ENCODE data around the gene TTLL9.

TTLL9 gene

DNA sequence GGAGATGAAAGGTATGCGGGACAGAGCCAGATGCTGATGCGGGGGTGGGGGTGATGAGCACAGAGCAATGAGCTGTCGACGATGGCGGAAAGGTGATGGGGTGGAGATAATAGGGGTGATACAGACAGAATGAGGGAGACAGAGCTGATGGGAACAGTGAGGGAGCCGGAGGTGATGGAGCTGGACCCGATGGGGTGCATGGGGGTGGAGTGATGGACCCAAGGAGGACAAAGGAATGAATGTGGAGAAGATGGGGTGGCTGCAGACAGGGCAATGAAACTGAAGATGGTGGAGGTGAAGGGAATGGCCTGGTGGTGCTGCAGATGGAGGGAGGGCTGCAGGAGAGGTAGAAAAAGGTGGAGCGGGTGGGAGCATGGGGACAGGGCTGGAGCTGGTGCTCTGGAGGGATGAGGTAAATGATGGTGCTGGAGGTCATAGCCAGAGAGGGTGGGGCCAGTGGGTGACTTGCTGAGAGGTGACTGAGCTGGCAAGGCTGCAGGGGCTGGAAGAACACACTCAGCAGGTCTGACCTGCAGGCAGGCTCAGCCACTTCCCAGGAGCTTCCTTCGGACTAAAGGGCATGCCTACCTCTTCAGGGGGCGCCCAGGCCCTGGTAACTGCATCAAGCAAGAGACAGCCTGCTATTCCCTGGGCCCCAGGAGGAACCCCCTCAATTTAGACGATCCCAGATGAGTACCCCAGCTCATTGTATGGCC, 19.0 kb upstream of the TTLL9 start:
- no CpG with 5 or more reads among the region's 11 CpGs for WGBS (ENCODE audit: extremely low coverage, insufficient coverage, insufficient read length)
- H2BK12ac ChIP-seq (ENCODE audit: low read length): no peak overlapping the region
- H3K27me3 ChIP-seq (ENCODE audit: insufficient read depth, low read length): peaks cover 2% of the 10 kb centered on the region
- no peak overlapping the region for H4K8ac ChIP-seq (ENCODE audit: low read depth, low read length)
- no peak overlapping the region for H2AFZ ChIP-seq (ENCODE audit: insufficient read depth, low read length, poor library complexity)
- no peak overlapping the region for H2BK120ac ChIP-seq (ENCODE audit: insufficient read depth, low read length, poor library complexity)
- H3K9ac ChIP-seq (ENCODE audit: low read length): no peak overlapping the region
- H3K79me2 ChIP-seq (ENCODE audit: control insufficient read depth, insufficient read depth, low read length, poor library complexity): no peaks in the 10 kb centered on the region
- H3K36me3 ChIP-seq (ENCODE audit: control insufficient read depth in 1 of 2, insufficient read depth in 2 of 2, low read length in 2 of 2): no peaks in the 10 kb centered on the region
- no peak overlapping the region for H3K4me2 ChIP-seq (ENCODE audit: low read length)
- H2BK5ac ChIP-seq (ENCODE audit: low read depth, low read length, poor library complexity): no peak overlapping the region
- no peak overlapping the region for H3K14ac ChIP-seq (ENCODE audit: low read length)
- H4K91ac ChIP-seq (ENCODE audit: low read depth, low read length): no peak overlapping the region
- H2AK5ac ChIP-seq (ENCODE audit: low read length): no peak overlapping the region
- peak in 1 of 2 donors; percentile 33 for DNase-seq
- H3K4ac ChIP-seq (ENCODE audit: low read depth, low read length): no peak overlapping the region
- H3K23ac ChIP-seq (ENCODE audit: low read length): no peak overlapping the region
- no peaks in the 10 kb centered on the region for H3K4me1 ChIP-seq (ENCODE audit: control insufficient read depth in 1 of 2, insufficient read depth in 2 of 2, low read length in 2 of 2)
- H3K27ac ChIP-seq (ENCODE audit: low read depth, low read length): no peak overlapping the region
- H4K12ac ChIP-seq (ENCODE audit: low read depth, low read length): no peak overlapping the region
- H3K79me1 ChIP-seq (ENCODE audit: low read length): no peaks in the 10 kb centered on the region
- H3K4me3 ChIP-seq (ENCODE audit: low read depth, low read length): no peak overlapping the region
- no peak overlapping the region for H3K18ac ChIP-seq (ENCODE audit: low read length)
- H3K9me3 ChIP-seq (ENCODE audit: insufficient read depth, low read depth, low read length): peaks cover 2% of the 10 kb centered on the region

DNA sequence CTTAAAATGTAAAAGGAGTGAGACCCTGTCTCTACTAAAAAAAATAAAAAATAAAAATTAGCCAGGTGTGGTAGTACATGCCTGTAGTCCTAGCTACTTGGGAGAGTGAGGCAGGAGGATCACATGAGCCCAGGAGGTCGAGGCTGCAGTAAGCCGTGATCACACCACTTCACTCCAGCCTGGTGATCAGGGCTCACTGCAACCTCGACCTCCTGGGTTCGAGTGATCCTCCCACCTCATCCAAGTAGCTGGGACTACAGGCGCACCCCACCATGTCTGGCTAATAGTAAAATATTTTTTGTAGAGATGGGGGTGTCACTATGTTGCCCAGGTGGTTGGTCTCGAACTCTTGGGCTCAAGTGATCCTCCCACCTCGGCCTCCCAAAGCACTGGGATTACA, 17.0 kb upstream of the TTLL9 start:
- H2BK12ac ChIP-seq (ENCODE audit: low read length): no peak overlapping the region
- peaks cover 2% of the 10 kb centered on the region for H3K9me3 ChIP-seq (ENCODE audit: insufficient read depth, low read depth, low read length)
- no peak overlapping the region for H3K9ac ChIP-seq (ENCODE audit: low read length)
- no peaks in the 10 kb centered on the region for H3K4me1 ChIP-seq (ENCODE audit: control insufficient read depth in 1 of 2, insufficient read depth in 2 of 2, low read length in 2 of 2)
- no peak overlapping the region for H3K27ac ChIP-seq (ENCODE audit: low read depth, low read length)
- no peak overlapping the region for H3K4me2 ChIP-seq (ENCODE audit: low read length)
- H3K14ac ChIP-seq (ENCODE audit: low read length): no peak overlapping the region
- no peak for DNase-seq
- no peak overlapping the region for H4K91ac ChIP-seq (ENCODE audit: low read depth, low read length)
- no peak overlapping the region for H4K8ac ChIP-seq (ENCODE audit: low read depth, low read length)
- no peak overlapping the region for H3K18ac ChIP-seq (ENCODE audit: low read length)
- no peak overlapping the region for H4K12ac ChIP-seq (ENCODE audit: low read depth, low read length)
- no peaks in the 10 kb centered on the region for H3K36me3 ChIP-seq (ENCODE audit: control insufficient read depth in 1 of 2, insufficient read depth in 2 of 2, low read length in 2 of 2)
- no peak overlapping the region for H3K4me3 ChIP-seq (ENCODE audit: low read depth, low read length)
- H3K4ac ChIP-seq (ENCODE audit: low read depth, low read length): no peak overlapping the region
- H2AFZ ChIP-seq (ENCODE audit: insufficient read depth, low read length, poor library complexity): no peak overlapping the region
- peaks cover 2% of the 10 kb centered on the region for H3K27me3 ChIP-seq (ENCODE audit: insufficient read depth, low read length)
- no peak overlapping the region for H2AK5ac ChIP-seq (ENCODE audit: low read length)
- H3K79me2 ChIP-seq (ENCODE audit: control insufficient read depth, insufficient read depth, low read length, poor library complexity): no peaks in the 10 kb centered on the region
- H3K23ac ChIP-seq (ENCODE audit: low read length): no peak overlapping the region
- no peak overlapping the region for H2BK5ac ChIP-seq (ENCODE audit: low read depth, low read length, poor library complexity)
- H2BK120ac ChIP-seq (ENCODE audit: insufficient read depth, low read length, poor library complexity): no peak overlapping the region
- WGBS (ENCODE audit: extremely low coverage, insufficient coverage, insufficient read length): no CpG with 5 or more reads among the region's 7 CpGs
- H3K79me1 ChIP-seq (ENCODE audit: low read length): no peaks in the 10 kb centered on the region

DNA sequence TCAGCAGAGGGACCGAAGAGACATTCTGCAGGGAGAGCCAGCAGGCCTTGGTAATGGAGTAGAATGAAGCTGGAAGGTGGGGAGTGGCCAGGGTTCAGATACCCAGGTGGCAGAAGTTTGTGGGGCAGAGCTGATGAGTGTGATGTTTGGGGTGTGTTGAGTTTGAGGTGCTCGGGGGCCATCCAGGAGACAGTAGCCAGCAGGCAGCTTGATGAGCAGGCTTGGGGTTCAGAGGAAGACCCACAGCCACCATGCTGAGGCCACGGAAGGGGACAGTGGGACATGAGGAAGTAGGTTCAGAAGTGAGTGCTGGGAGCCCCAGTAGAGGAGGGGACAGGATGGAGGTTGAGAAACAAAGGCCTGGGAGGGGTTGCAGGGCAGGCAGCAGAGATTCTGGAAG, 13.9 kb upstream of the TTLL9 start:
- Histone ChIP-seq H3K4me1 (ENCODE audit: control insufficient read depth in 1 of 2, insufficient read depth in 2 of 2, low read length in 2 of 2) (peaks cover 9 to 10% of the 10 kb centered on the region in 2 experiments), H2AFZ (ENCODE audit: insufficient read depth, low read length, poor library complexity) (no peak overlapping the region), H3K79me1 (ENCODE audit: low read length) (no peaks in the 10 kb centered on the region), H3K4me3 (ENCODE audit: low read depth, low read length) (no peak overlapping the region), H2AK5ac (ENCODE audit: low read length) (no peak overlapping the region), H3K9ac (ENCODE audit: low read length) (no peak overlapping the region), H4K8ac (ENCODE audit: low read depth, low read length) (no peak overlapping the region), H3K23ac (ENCODE audit: low read length) (no peak overlapping the region), H3K27ac (ENCODE audit: low read depth, low read length) (no peak overlapping the region), H3K27me3 (ENCODE audit: insufficient read depth, low read length) (no peaks in the 10 kb centered on the region), H3K4ac (ENCODE audit: low read depth, low read length) (no peak overlapping the region), H3K79me2 (ENCODE audit: control insufficient read depth, insufficient read depth, low read length, poor library complexity) (no peaks in the 10 kb centered on the region), H3K18ac (ENCODE audit: low read length) (no peak overlapping the region), H3K14ac (ENCODE audit: low read length) (no peak overlapping the region), H3K36me3 (ENCODE audit: control insufficient read depth in 1 of 2, insufficient read depth in 2 of 2, low read length in 2 of 2) (no peaks in the 10 kb centered on the region), H2BK5ac (ENCODE audit: low read depth, low read length, poor library complexity) (no peak overlapping the region), H3K9me3 (ENCODE audit: insufficient read depth, low read depth, low read length) (no peaks in the 10 kb centered on the region), H4K91ac (ENCODE audit: low read depth, low read length) (no peak overlapping the region), H2BK12ac (ENCODE audit: low read length) (no peak overlapping the region), H4K12ac (ENCODE audit: low read depth, low read length) (no peak overlapping the region), H2BK120ac (ENCODE audit: insufficient read depth, low read length, poor library complexity) (no peak overlapping the region), H3K4me2 (ENCODE audit: low read length) (no peak overlapping the region)
- WGBS (ENCODE audit: extremely low coverage, insufficient coverage, insufficient read length): no CpG with 5 or more reads among the region's 3 CpGs
- no peak for DNase-seq

DNA sequence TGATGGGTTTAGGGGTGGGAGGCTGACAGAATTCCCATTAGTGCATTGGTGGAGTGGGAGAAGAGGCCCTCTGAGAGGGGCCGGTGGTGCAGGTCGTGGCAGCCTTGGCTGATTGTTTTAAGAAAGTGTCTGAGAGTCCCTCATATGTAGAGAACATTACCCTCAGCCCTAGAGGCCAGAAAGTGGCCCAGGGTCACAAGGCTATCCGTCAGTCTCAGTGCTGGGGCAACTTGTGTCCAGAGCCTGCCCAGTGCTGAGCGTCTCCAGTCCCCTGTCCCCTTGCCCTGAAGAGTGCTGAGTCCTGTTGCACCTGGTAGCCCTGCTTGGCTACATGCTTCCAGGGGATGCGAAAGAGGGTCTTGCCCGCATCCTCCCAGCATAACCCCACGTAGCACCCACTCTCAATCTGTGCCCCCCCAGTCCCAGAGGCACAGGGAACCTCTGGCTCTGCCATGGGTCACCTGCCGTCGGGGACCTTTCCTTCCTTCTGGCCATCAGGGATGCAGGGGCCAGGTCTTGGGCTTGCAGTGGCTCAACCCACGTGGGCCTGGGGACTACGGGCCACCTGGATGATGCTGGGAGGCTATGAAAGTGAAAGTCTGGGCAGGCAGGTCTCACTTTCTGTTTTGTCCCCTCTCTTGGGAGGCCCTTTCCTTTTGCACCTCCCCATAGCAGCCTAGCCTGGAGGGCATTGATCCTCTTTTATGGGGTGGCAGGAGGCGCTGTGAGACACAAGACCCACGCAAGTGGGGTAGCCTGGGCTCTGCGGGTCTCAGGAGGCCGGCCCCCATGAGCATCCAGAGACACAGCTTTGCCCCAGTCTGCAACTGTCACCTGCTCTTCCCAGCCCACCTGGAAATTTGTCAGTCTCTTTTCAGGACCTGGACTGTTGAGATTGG, 12.3 kb upstream of the TTLL9 start:
- Histone ChIP-seq H3K4ac (ENCODE audit: low read depth, low read length) (no peak overlapping the region), H3K9ac (ENCODE audit: low read length) (no peak overlapping the region), H4K8ac (ENCODE audit: low read depth, low read length) (no peak overlapping the region), H3K27ac (ENCODE audit: low read depth, low read length) (no peak overlapping the region), H3K23ac (ENCODE audit: low read length) (no peak overlapping the region), H3K79me1 (ENCODE audit: low read length) (no peaks in the 10 kb centered on the region), H3K9me3 (ENCODE audit: insufficient read depth, low read depth, low read length) (no peaks in the 10 kb centered on the region), H2BK12ac (ENCODE audit: low read length) (no peak overlapping the region), H4K12ac (ENCODE audit: low read depth, low read length) (no peak overlapping the region), H3K4me2 (ENCODE audit: low read length) (no peak overlapping the region), H2AK5ac (ENCODE audit: low read length) (no peak overlapping the region), H3K36me3 (ENCODE audit: control insufficient read depth in 1 of 2, insufficient read depth in 2 of 2, low read length in 2 of 2) (no peaks in the 10 kb centered on the region), H3K18ac (ENCODE audit: low read length) (no peak overlapping the region), H2BK5ac (ENCODE audit: low read depth, low read length, poor library complexity) (no peak overlapping the region), H2AFZ (ENCODE audit: insufficient read depth, low read length, poor library complexity) (no peak overlapping the region), H3K79me2 (ENCODE audit: control insufficient read depth, insufficient read depth, low read length, poor library complexity) (no peaks in the 10 kb centered on the region), H2BK120ac (ENCODE audit: insufficient read depth, low read length, poor library complexity) (no peak overlapping the region), H3K4me3 (ENCODE audit: low read depth, low read length) (no peak overlapping the region), H4K91ac (ENCODE audit: low read depth, low read length) (no peak overlapping the region), H3K4me1 (ENCODE audit: control insufficient read depth in 1 of 2, insufficient read depth in 2 of 2, low read length in 2 of 2) (peaks cover 12 to 14% of the 10 kb centered on the region in 2 experiments), H3K27me3 (ENCODE audit: insufficient read depth, low read length) (no peaks in the 10 kb centered on the region), H3K14ac (ENCODE audit: low read length) (no peak overlapping the region)
- no CpG with 5 or more reads among the region's 15 CpGs for WGBS (ENCODE audit: extremely low coverage, insufficient coverage, insufficient read length)
- no peak for DNase-seq
